SK-N-SH (cell line): ENCODE results near the gene TDRKH. TPM values are rescaled to one million over a fixed set of nuclear protein-coding genes. Genes with fewer than 3 reads are reported as not detected.

ENCODE experiments used
- CTCF ChIA-PET: fragments of 300-600, 350-600 bp; formaldehyde crosslinking; extraction: SDS; loops from one replicate; lab custom pipeline; 2021; lab: Yijun Ruan, JAX
- POLR2A ChIA-PET: fragments of 350-600 bp; sonication (Branson Sonifier 250); formaldehyde crosslinking; extraction: SDS; loops from one replicate; lab custom pipeline; 2020; ENCODE audit warnings: antibody characterized with exemption, inconsistent platforms; lab: Yijun Ruan, JAX
- DNase-seq: peaks from one replicate; pipeline ENCODE4 v3.0.0; 2012
- H2AFZ ChIP-seq: fragments of 200-600 bp; sonication (generic); 2 replicates; pipeline ENCODE4 v1.8.1; 2016; ENCODE audit warnings: antibody characterized with exemption, mild to moderate bottlenecking, low read depth
- H3F3A ChIP-seq: fragments of 200-600 bp; sonication (generic); replicated peaks from 2 replicates; pipeline ENCODE3; 2016; ENCODE audit warnings: antibody characterized with exemption, mild to moderate bottlenecking; ENCODE audit not compliant: insufficient read depth
- H3K27ac ChIP-seq, 2 experiments: fragments of 200-500 bp in 1 of 2; fragments of 200-600 bp in 1 of 2; sonication (Bioruptor generic) in 1 of 2; sonication (generic), shearing (Covaris generic) in 1 of 2; 2 replicates each; pipeline versions ENCODE4 v1.5.1 to v1.6.1; 2014 to 2016; ENCODE audit warnings: low read depth in 2 of 2, inconsistent platforms in 1 of 2, low read length in 1 of 2, mild to moderate bottlenecking in 1 of 2, mixed read lengths in 1 of 2
- H3K27me3 ChIP-seq: fragments of 200-600 bp; sonication (generic), shearing (Covaris generic); 2 replicates; pipeline ENCODE4 v1.6.1; 2016; ENCODE audit warnings: mixed run types; ENCODE audit not compliant: insufficient read depth
- H3K36me3 ChIP-seq, 2 experiments: fragments of 200-500 bp in 1 of 2; fragments of 200-600 bp in 1 of 2; sonication (Bioruptor generic) in 1 of 2; sonication (generic) in 1 of 2; replicated peaks in 1 of 2; 2 replicates each; pipeline versions ENCODE3 to v1.5.1; 2014 to 2016; ENCODE audit warnings: low read length in 1 of 2, mild to moderate bottlenecking in 1 of 2; ENCODE audit not compliant: insufficient read depth in 2 of 2, control insufficient read depth in 1 of 2
- H3K4me1 ChIP-seq, 2 experiments: fragments of 200-500 bp in 1 of 2; fragments of 200-600 bp in 1 of 2; sonication (Bioruptor generic) in 1 of 2; sonication (generic), shearing (Covaris generic) in 1 of 2; 2 replicates each; pipeline versions ENCODE4 v1.5.1 to v1.6.1; 2014 to 2016; ENCODE audit warnings: low read depth in 1 of 2, low read length in 1 of 2, mixed run types in 1 of 2; ENCODE audit not compliant: insufficient read depth in 2 of 2, control insufficient read depth in 1 of 2
- H3K4me2 ChIP-seq: fragments of 200-600 bp; sonication (generic), shearing (Covaris generic); 2 replicates; pipeline ENCODE4 v1.6.1; 2017; ENCODE audit warnings: mixed run types
- H3K4me3 ChIP-seq, 2 experiments: fragments of 200-500 bp in 1 of 2; fragments of 200-600 bp in 1 of 2; sonication (Bioruptor generic) in 1 of 2; sonication (generic), shearing (Covaris generic) in 1 of 2; 2 replicates each; pipeline versions ENCODE4 v1.5.1 to v1.8.1; 2014 to 2016; ENCODE audit warnings: low read depth in 2 of 2, inconsistent platforms in 1 of 2, low read length in 1 of 2, mild to moderate bottlenecking in 1 of 2, mixed read lengths in 1 of 2, moderate library complexity in 1 of 2
- H3K79me2 ChIP-seq: fragments of 200-600 bp; sonication (generic); 2 replicates; pipeline ENCODE4 v1.8.1; 2017; ENCODE audit warnings: mild to moderate bottlenecking; ENCODE audit not compliant: insufficient read depth
- H3K9ac ChIP-seq: fragments of 200-600 bp; sonication (generic); 2 replicates; pipeline ENCODE4 v1.6.1; 2017; ENCODE audit warnings: mixed run types
- H3K9me2 ChIP-seq: fragments of 200-600 bp; sonication (generic); 2 replicates; pipeline ENCODE4 v1.6.1; 2017; ENCODE audit warnings: mixed run types
- H3K9me3 ChIP-seq: fragments of 200-600 bp; sonication (generic); 2 replicates; pipeline ENCODE4 v1.6.1; 2017; ENCODE audit warnings: mixed run types, mild to moderate bottlenecking, moderate library complexity
- H4K20me1 ChIP-seq: fragments of 200-600 bp; sonication (generic); 2 replicates; pipeline ENCODE4 v1.6.1; 2017; ENCODE audit warnings: mild to moderate bottlenecking, mixed run types; ENCODE audit not compliant: insufficient read depth
- EZH2phosphoT487 ChIP-seq: fragments of 200-600 bp; sonication (generic); IDR thresholded peaks from 2 replicates; pipeline ENCODE4 v1.6.1; 2017; ENCODE audit warnings: low read depth, mixed run types, mild to moderate bottlenecking, antibody characterized with exemption, moderate library complexity, borderline replicate concordance
- FOXJ3 ChIP-seq: sonication (generic); formaldehyde crosslinking; IDR thresholded peaks from 2 replicates; pipeline ENCODE4 v1.5.1; 2020; ENCODE audit warnings: mild to moderate bottlenecking, missing genetic modification reagents
- GABPA ChIP-seq: IDR thresholded peaks from 2 replicates; pipeline ENCODE4 v1.4.0; 2012; ENCODE audit warnings: low read depth, mild to moderate bottlenecking
- MAX ChIP-seq: IDR thresholded peaks from 2 replicates; pipeline ENCODE4 v1.4.0; 2012; ENCODE audit warnings: low read depth
- NFIC ChIP-seq: IDR thresholded peaks from 2 replicates; pipeline ENCODE4 v1.4.0; 2012; ENCODE audit warnings: borderline replicate concordance
- NRF1 ChIP-seq: IDR thresholded peaks from 2 replicates; pipeline ENCODE4 v1.6.1; 2012; ENCODE audit warnings: low read depth, mild to moderate bottlenecking, low read length
- POLR2AphosphoS5 ChIP-seq: IDR thresholded peaks from 2 replicates; pipeline ENCODE4 v1.6.1; 2012; ENCODE audit warnings: low read depth, low read length
- RAD21 ChIP-seq: IDR thresholded peaks from 2 replicates; pipeline ENCODE4 v1.6.1; 2012; ENCODE audit warnings: mild to moderate bottlenecking, low read length
- REST ChIP-seq: IDR thresholded peaks from 2 replicates; pipeline ENCODE4 v1.6.1; 2012; ENCODE audit warnings: mild to moderate bottlenecking, low read depth, low read length, moderate library complexity
- TCF12 ChIP-seq: IDR thresholded peaks from 2 replicates; pipeline ENCODE4 v1.4.0; 2012
- TEAD4 ChIP-seq: IDR thresholded peaks from 2 replicates; pipeline ENCODE4 v1.4.0; 2012; ENCODE audit warnings: mild to moderate bottlenecking, borderline replicate concordance; ENCODE audit not compliant: insufficient read depth
- USF2 ChIP-seq: fragments of 150-350 bp; IDR thresholded peaks from 2 replicates; pipeline ENCODE4 v1.6.1; 2017; ENCODE audit warnings: antibody characterized with exemption, low read length, low read depth, borderline replicate concordance
- YY1 ChIP-seq: IDR thresholded peaks from 2 replicates; pipeline ENCODE4 v1.4.0; 2012; ENCODE audit warnings: low read depth, mild to moderate bottlenecking
- whole genome bisulfite sequencing: methylation state at CpG from one replicate; pipeline ENCODE4 v1.1.6; 2017; ENCODE audit warnings: low lambda C conversion rate; 5-methylcytosine and 5-hydroxymethylcytosine counted together
- polyA plus RNA-seq, 3 experiments: library from polyadenylated mRNA; depleted of rRNA; stranded (reverse); fragments of >200 nt; gene quantifications; 2 replicates each; pipeline ENCODE4 v1.2.3, GENCODE V29; 2012

TDRKH gene
- polyA plus RNA-seq, 1 of the 3 experiments (the other 2 are of a cell fraction) = 1.9 TPM

GRCh38 chr1:151833172-151833900, 43.0 kb upstream of the TDRKH start:
- Histone ChIP-seq H3K27ac (no peak overlapping the region; a peak in 1 of 4 replicates), H3K4me2 (no peak overlapping the region), H4K20me1 (no peaks in the 10 kb centered on the region), H3K27me3 (no peaks in the 10 kb centered on the region), H3K36me3 (no peaks in the 10 kb centered on the region), H3K79me2 (no peaks in the 10 kb centered on the region), H3K9ac (no peak overlapping the region), H3K4me1 (peaks cover 0 to 34% of the 10 kb centered on the region in 2 experiments; a peak in 1 of 4 replicates), H3K4me3 (no peak overlapping the region), H3K9me3 (no peaks in the 10 kb centered on the region), H3K9me2 (no peaks in the 10 kb centered on the region), H2AFZ (no peak overlapping the region), H3F3A (no peaks in the 10 kb centered on the region)
- POLR2A ChIA-PET = interaction anchor here (1.8 kb wide), 1 partner anchor 11 kb away, joined by 6 read pairs; no protein-coding TSS in a partner anchor
- CTCF ChIA-PET = interaction anchor here (0.7 to 2.5 kb wide), 5 partner anchors 12 to 239 kb away, joined by 3 to 14 read pairs (median 4); partner anchors contain the start of gene CELF3
- TF ChIP-seq YY1 (no peak), GABPA (no peak), FOXJ3 (CRISPR knock-in tag) (no peak), TCF12 (no peak), NRF1 (no peak), RAD21 (no peak), EZH2phosphoT487 (no peak), MAX (no peak), REST (no peak), TEAD4 (no peak), NFIC (no peak), POLR2AphosphoS5 (no peak), USF2 (no peak)
- no peak for DNase-seq
- WGBS = 77% methylated on average over 8 of the region's 8 CpGs
